Astrocyte of the cerebellum (primary cell): ENCODE results near the gene RHBDD3.

Experiments
- DNase-seq: peaks from one replicate; pipeline ENCODE4 v3.0.0-alpha.2; 2011; ENCODE audit warnings: low read depth
- H3K4me3 ChIP-seq: 2 replicates; pipeline ENCODE4 v1.5.1; 2011; ENCODE audit warnings: mild to moderate bottlenecking, low read depth, low read length, moderate library complexity
- in situ Hi-C: cut with HindIII; loops from 2 replicates; pipeline ENCODE4 v1.10.0; 2017; ENCODE audit warnings: low sequenced_read_pairs
- TF ChIP-seq, protein P1 (sequence below): IDR thresholded peaks from 2 replicates; pipeline ENCODE4 v1.5.1; 2012; ENCODE audit warnings: low read length, low read depth, moderate library complexity, mild to moderate bottlenecking; ENCODE audit errors: missing control alignments

The RHBDD3 gene

DNA sequence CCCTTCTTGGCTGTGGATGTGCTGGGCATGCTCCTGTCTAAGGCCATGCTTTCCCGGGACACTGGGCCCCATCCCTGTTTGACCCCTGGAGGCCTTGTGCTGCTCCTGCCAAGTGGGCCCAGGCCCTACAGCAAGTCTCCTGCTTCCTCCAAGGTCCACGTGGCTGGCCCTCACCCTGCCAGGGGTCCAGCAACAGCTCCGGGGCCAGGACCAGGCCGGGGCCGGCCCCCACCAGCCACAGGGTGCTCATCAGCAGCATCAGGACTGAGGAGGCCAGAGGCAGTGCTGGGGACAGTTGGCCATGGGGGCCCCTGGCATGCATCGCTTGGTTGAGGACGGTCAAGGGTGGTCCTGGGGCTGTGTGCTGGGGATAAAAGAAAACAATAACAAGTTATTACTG, 2.5 kb downstream of the RHBDD3 start:
- TF ChIP-seq, protein P1, sequence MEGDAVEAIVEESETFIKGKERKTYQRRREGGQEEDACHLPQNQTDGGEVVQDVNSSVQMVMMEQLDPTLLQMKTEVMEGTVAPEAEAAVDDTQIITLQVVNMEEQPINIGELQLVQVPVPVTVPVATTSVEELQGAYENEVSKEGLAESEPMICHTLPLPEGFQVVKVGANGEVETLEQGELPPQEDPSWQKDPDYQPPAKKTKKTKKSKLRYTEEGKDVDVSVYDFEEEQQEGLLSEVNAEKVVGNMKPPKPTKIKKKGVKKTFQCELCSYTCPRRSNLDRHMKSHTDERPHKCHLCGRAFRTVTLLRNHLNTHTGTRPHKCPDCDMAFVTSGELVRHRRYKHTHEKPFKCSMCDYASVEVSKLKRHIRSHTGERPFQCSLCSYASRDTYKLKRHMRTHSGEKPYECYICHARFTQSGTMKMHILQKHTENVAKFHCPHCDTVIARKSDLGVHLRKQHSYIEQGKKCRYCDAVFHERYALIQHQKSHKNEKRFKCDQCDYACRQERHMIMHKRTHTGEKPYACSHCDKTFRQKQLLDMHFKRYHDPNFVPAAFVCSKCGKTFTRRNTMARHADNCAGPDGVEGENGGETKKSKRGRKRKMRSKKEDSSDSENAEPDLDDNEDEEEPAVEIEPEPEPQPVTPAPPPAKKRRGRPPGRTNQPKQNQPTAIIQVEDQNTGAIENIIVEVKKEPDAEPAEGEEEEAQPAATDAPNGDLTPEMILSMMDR, result no peak
- no peak overlapping the region for H3K4me3 ChIP-seq
- DNase-seq, result no peak
- in situ Hi-C loops, result no loop called here

DNA sequence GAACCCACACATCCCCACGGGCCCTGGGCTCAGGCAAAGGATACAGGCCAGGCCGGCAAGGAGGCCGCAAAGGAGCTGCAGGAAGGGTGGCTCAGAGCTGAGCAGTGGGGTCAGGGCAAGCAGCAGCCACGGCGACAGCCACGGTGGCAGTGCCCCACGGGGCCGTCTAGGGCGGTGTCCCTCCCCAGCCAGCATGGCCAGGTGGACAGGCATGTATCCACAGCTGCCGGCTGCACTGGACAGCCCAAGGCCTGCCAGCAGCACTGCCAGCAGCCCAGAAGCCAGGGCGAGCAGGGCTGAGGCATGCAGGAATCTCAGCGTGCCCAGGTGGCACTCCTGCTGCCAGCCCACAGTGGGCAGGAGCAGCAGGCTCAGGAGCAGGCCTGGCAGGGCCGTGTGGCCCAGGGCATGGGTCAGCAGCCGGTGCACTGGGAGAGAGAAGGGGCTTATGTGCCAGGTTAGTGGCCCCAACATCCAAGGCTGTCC, 3.9 kb downstream of the RHBDD3 start:
- TF ChIP-seq, protein P1, result no peak
- in situ Hi-C loops, result no loop called here
- no peak for DNase-seq
- no peak overlapping the region for H3K4me3 ChIP-seq

DNA sequence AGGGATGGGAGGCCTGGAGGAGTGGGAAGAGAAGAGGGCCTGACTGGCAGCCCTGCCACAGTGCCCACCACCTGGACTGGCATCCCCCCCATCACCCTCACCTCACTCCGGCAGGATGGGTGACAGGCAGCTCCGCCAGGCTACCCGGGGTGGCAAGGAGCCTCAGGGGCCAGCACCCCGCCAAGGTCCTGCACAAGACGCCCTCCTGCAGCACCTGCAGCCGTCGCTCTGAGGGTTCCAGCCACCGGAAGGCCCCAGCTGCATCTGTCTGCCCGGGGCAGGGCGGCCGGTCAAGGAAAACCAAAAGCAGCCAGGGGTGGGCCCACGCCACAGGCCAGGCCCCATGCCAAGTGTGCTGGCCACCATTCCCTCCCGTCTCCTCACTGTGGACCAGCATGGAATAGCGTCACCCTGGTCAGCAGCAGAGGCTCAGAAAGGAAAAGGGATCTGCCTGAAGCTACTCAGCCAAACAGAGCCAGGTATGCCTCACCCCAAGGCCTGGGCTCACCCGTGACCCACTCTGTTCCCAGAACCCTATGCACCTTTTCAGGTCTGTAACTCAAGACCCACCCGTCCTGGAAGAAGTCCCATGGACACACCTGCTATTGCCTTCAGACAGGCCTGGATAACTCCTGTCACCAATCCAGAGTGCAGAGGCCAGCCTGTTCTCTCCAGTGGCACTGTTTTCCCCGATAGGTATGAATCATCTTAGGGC, 7.0 kb downstream of the RHBDD3 start:
- in situ Hi-C loops, result no loop called here
- TF ChIP-seq, protein P1, result no peak
- no peak overlapping the region for H3K4me3 ChIP-seq
- no peak for DNase-seq

DNA sequence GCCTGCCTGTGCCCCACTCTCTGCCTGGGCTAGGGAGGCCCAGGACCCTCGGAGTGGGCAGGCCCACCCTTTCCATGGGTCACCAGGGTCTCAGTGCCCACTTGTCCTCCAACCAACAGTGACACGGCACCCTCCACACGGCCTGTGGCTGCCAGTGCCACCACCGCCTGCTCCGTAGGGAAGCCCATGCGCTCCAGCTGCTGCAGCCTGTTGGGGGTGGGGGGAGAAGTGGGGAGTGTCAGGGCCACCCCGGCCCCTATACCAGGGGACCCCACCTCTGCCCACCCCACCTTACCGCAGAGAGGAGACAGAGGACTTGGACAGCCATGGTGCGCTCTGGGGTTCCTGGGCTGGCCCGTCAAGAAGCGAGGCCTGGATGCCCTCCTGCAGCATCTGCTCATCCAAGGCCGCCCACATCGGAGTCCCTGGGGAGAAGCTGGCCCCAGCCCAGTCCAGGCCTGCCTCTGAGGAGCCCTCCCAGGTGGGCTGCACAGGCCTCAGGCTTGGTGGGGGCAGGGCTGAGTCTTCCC, 7.7 kb downstream of the RHBDD3 start:
- TF ChIP-seq, protein P1, result no peak
- no peak overlapping the region for H3K4me3 ChIP-seq
- in situ Hi-C loops, result no loop called here
- DNase-seq, result no peak

DNA sequence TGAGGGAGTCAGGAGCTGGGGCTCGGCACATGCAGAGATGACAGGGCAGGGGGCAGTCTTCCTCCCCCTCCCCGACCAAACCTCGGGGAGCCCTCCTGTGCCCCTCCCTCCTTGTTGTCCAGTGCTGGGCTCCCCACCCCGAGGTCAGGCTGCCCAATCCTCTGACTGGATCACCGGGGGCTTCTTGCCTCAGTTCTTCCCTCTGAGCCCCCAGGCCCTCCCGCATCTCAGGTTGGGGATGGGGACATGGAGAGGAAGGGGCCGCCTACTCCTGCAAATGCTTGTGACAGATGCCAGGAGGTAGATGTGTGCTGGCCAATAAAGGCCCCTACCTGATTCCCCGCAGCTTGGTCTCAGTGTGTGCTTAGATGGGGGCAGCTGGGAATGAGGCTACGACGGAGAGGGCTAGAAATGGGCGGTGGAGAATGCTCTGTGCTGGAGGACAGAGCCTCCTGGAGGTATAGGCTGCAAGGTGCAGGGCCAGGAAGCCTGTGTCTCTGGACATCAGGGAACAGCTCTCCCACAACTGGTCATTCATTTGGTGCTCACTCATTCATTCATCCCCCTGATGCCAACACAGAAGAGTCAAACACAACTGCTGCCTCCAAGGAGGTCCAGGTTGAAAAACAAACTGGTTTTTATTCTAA, 8.4 kb downstream of the RHBDD3 start:
- DNase-seq, result no peak
- TF ChIP-seq, protein P1, result peak; percentile 12
- H3K4me3 ChIP-seq, result no peak overlapping the region
- in situ Hi-C loops, result no loop called here

DNA sequence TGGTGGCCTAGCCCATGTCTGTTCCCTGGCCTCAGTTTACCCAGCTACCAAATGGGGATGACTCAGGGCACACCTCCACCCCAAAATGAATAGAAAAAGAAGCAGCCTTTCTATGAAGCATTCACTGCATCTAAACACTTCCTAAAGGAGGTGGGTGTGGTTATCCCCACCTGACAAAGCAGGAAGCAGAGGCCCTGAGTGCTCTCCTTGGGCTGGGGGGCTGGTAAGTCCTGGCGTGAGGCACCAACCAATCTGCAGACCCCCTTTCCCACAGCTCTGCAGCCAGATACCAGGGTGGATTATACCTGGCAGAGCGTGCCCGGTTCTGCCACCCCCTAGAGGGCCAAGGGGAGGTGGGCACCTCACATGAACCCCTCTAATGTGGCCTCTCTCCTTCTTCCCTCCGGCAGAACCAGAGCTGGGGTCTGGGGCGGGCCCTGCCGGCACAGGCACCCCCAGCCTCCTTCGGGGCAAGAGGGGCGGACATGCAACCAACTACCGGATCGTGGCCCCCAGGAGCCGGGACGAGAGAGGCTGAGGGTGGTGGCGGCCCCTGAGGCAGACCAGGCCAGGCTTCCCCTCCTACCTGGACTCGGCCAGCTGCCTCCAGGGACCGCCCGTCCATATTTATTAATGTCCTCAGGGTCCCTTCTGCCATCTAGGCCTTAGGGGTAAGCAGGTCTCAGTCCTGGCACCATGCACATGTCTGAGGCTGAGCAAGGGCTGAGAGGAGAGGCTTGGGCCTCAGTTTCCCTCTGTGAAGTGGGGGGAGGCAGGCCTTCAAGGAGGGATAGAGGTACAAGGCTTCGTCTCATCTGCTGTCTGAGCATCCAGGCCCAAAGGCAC, 9.2 kb downstream of the RHBDD3 start:
- TF ChIP-seq, protein P1, result no peak
- no peak for DNase-seq
- H3K4me3 ChIP-seq, result no peak overlapping the region
- in situ Hi-C loops, result no loop called here
